RWPE2 (cell line): Measurements from ENCODE around the gene ZFAND5.
A peak's percentile ranks its signal among the peaks of the same experiment; 100 is the strongest.

Source experiments
- ATAC-seq: fragments of 200-7000 bp; cut with Tn5 transposase; 3 replicates; pipeline ENCODE4 v1.9.1; 2021; ENCODE audit warnings: low read depth
- DNase-seq: peaks from one replicate; pipeline ENCODE4 v3.0.0-alpha.2; 2020; ENCODE audit warnings: low spot score
- H3K27ac ChIP-seq: fragments of 450-650 bp; 2 replicates; pipeline ENCODE4 v1.5.1; 2017; ENCODE audit warnings: mild to moderate bottlenecking; ENCODE audit not compliant: poor library complexity, severe bottlenecking
- H3K27me3 ChIP-seq: fragments of 250-450 bp; sonication (Bioruptor Pico); 2 replicates; pipeline ENCODE4 v1.5.1; 2021; ENCODE audit warnings: mild to moderate bottlenecking, moderate library complexity; ENCODE audit not compliant: insufficient read depth, poor library complexity, severe bottlenecking
- H3K36me3 ChIP-seq: fragments of 250-450 bp; sonication (Bioruptor Pico); 2 replicates; pipeline ENCODE4 v1.5.1; 2020; ENCODE audit warnings: low read depth, mild to moderate bottlenecking, moderate library complexity
- H3K4me1 ChIP-seq: fragments of 250-450 bp; sonication (Bioruptor Pico); 2 replicates; pipeline ENCODE4 v1.5.1; 2021; ENCODE audit warnings: mild to moderate bottlenecking, moderate library complexity; ENCODE audit not compliant: insufficient read depth, poor library complexity, severe bottlenecking
- H3K4me3 ChIP-seq: fragments of 250-450 bp; sonication (Bioruptor Pico); 2 replicates; pipeline ENCODE4 v1.5.1; 2021; ENCODE audit warnings: mild to moderate bottlenecking, moderate library complexity; ENCODE audit not compliant: severe bottlenecking
- H3K9me3 ChIP-seq: fragments of 250-450 bp; sonication (Bioruptor Pico); 2 replicates; pipeline ENCODE4 v1.5.1; 2021; ENCODE audit warnings: mild to moderate bottlenecking, moderate library complexity; ENCODE audit not compliant: severe bottlenecking
- TF ChIP-seq, protein P1 (sequence below): fragments of 450-650 bp; IDR thresholded peaks from one replicate; pipeline ENCODE4 v1.5.1; 2017; ENCODE audit warnings: mild to moderate bottlenecking, moderate library complexity; ENCODE audit not compliant: poor library complexity, severe bottlenecking

The ZFAND5 gene

DNA sequence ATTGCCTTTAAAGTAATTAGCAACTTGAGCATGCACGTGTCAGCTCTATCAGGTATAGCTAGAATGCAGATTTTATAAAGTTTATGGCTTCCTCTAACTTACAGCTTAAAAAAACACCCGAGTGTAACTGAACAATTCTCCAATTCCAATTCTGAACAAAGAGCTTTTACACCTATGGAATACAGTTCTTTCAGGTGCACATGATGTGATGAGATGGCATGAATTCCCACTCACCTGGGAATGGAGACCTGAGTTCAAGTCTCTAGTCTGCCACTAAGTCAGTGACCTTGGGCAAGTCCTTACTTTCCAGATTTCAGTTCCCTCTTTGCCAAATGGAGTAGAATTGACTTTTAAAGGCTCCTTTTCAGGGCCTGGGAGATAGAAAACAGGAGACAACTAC, 1.8 kb downstream of the ZFAND5 start:
- Histone ChIP-seq H3K4me1 (peaks cover 20% of the 10 kb centered on the region), H3K27me3 (no peaks in the 10 kb centered on the region), H3K36me3 (peaks cover 54% of the 10 kb centered on the region), H3K4me3 (peak overlapping the region; percentile 82), H3K27ac (peak overlapping the region; percentile 84), H3K9me3 (no peaks in the 10 kb centered on the region)
- DNase-seq = no peak
- TF ChIP-seq, protein P1, sequence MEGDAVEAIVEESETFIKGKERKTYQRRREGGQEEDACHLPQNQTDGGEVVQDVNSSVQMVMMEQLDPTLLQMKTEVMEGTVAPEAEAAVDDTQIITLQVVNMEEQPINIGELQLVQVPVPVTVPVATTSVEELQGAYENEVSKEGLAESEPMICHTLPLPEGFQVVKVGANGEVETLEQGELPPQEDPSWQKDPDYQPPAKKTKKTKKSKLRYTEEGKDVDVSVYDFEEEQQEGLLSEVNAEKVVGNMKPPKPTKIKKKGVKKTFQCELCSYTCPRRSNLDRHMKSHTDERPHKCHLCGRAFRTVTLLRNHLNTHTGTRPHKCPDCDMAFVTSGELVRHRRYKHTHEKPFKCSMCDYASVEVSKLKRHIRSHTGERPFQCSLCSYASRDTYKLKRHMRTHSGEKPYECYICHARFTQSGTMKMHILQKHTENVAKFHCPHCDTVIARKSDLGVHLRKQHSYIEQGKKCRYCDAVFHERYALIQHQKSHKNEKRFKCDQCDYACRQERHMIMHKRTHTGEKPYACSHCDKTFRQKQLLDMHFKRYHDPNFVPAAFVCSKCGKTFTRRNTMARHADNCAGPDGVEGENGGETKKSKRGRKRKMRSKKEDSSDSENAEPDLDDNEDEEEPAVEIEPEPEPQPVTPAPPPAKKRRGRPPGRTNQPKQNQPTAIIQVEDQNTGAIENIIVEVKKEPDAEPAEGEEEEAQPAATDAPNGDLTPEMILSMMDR = no peak
- ATAC-seq = no peak

DNA sequence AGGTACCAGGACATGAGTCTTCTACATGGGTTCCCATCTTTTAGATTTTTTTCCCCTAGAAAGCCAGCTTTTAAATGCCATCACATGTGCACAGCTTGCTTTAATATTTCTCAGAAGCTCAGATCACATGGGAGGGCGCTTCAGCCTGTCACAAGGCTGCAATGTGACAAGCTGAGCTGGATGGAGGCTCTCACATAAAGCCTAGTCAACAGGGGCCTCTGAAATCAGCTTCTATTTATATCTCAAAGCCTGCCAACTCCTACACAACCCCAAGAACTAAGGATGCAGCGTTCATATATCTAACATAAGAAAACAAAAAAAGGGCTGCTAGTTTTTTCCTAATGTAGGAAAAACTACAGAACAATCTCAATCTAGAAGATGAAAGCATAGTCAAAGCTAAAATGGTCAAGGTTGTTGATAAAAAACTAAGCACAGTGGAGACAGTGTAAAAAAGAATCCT, 2.3 kb downstream of the ZFAND5 start:
- peak overlapping the region; percentile 82 for H3K4me3 ChIP-seq
- TF ChIP-seq, protein P1 = no peak
- H3K27me3 ChIP-seq = no peaks in the 10 kb centered on the region
- peaks cover 59% of the 10 kb centered on the region for H3K36me3 ChIP-seq
- H3K27ac ChIP-seq = peak overlapping the region; percentile 84
- ATAC-seq = no peak
- no peaks in the 10 kb centered on the region for H3K9me3 ChIP-seq
- H3K4me1 ChIP-seq = peaks cover 20% of the 10 kb centered on the region
- no peak for DNase-seq

DNA sequence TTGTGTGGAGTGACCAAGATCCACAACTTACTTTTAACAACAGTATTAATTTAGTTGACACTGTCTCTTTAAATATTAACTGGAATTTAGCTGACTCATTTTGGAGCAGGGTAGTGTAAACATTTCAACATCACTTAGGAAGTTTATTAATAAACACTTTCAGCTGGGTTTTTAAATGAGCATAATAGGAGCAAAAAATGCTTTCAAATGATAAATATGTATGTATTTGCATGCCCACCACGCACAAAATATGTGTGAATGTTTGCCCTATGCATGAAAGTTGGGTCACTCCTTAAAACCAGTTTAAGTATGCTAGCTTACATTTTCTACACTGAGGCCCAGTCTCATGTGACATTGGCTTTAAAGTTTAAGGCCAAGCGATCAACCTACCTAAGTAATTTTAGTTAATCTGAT, 2.9 kb downstream of the ZFAND5 start:
- TF ChIP-seq, protein P1 = no peak
- H3K9me3 ChIP-seq = no peaks in the 10 kb centered on the region
- H3K36me3 ChIP-seq = peaks cover 65% of the 10 kb centered on the region
- ATAC-seq = no peak
- DNase-seq = no peak
- H3K4me1 ChIP-seq = peaks cover 20% of the 10 kb centered on the region
- H3K27ac ChIP-seq = peak overlapping the region; percentile 84
- H3K4me3 ChIP-seq = peak overlapping the region; percentile 82
- H3K27me3 ChIP-seq = no peaks in the 10 kb centered on the region

DNA sequence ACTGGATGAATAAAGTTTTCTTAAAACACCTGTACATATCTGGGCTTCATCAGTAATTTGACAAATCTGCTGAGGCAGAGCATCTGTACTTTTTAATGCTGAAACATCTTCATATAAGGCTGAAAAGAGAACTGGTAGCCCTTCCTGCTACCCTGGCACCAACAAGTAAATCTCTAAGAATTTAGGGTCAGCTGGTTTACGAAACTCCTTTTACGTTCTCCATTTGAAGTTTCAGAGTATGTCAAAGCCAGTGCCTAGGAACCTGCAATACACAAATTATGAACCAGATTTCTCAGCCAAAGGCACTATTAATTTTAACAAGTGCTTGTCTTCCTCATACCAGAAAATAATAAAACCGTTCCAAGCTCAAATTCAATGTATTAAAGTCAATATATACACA, 3.8 kb downstream of the ZFAND5 start:
- Histone ChIP-seq H3K36me3 (peaks cover 74% of the 10 kb centered on the region), H3K27me3 (no peaks in the 10 kb centered on the region), H3K4me3 (no peak overlapping the region), H3K4me1 (peaks cover 20% of the 10 kb centered on the region), H3K9me3 (no peaks in the 10 kb centered on the region), H3K27ac (peak overlapping the region; percentile 84)
- no peak for DNase-seq
- TF ChIP-seq, protein P1 = no peak
- no peak for ATAC-seq

DNA sequence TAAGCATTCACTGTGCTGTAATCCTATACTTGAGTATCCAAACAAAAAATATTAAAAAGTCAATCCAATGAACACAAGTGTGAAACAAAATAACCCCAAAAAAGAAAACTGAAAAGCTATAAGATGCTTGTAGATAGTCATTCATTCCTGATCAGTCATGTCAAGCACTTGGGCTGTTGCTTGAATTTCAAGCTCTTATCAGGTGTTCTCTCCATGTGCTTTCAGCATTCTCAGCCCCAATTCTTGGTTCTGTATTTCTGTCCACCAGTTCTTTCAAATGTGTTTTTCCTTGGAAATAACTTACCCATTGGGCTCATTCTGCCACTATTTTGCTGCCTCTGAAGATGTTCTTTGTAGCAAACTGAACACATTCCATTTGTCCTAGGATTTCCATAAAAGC, 4.7 kb downstream of the ZFAND5 start:
- H3K27me3 ChIP-seq = no peaks in the 10 kb centered on the region
- H3K9me3 ChIP-seq = no peaks in the 10 kb centered on the region
- H3K36me3 ChIP-seq = peaks cover 83% of the 10 kb centered on the region
- peaks cover 15% of the 10 kb centered on the region for H3K4me1 ChIP-seq
- no peak overlapping the region for H3K27ac ChIP-seq
- no peak for ATAC-seq
- TF ChIP-seq, protein P1 = no peak
- no peak overlapping the region for H3K4me3 ChIP-seq
- DNase-seq = no peak
